HepG2 (cell line): ENCODE measurements around the gene PKD2L2. TPM values are rescaled to one million over a fixed set of nuclear protein-coding genes. Genes with fewer than 3 reads are reported as not detected.

Experiments used
- ATAC-seq: fragments of 200-7000 bp; cut with Tn5 transposase; 3 replicates; pipeline ENCODE4 v1.9.1; 2020; ENCODE audit warnings: mild to moderate bottlenecking, moderate library complexity
- BruUV-seq: library from RNA; stranded (reverse); fragments of 400-500 nt; replicated peaks from 2 replicates; lab custom pipeline; 2021; lab: Mats Ljungman, UMichigan
- CTCF ChIA-PET: fragments of 300-600 bp; formaldehyde crosslinking; extraction: SDS; loops from one replicate; lab custom pipeline; 2021; ENCODE audit warnings: low total read pairs, inconsistent platforms, low intra/inter-chr PET ratio; lab: Yijun Ruan, JAX
- POLR2A ChIA-PET: fragments of 350-600 bp; sonication (Branson Sonifier 250); formaldehyde crosslinking; loops from one replicate; lab custom pipeline; 2020; ENCODE audit warnings: antibody characterized with exemption, inconsistent platforms; lab: Yijun Ruan, JAX
- DNase-seq: peaks from one replicate; pipeline ENCODE4 v3.0.0-alpha.2; 2015; ENCODE audit warnings: low spot score
- FAIRE-seq: peaks from 3 replicates; lab custom pipeline; 2011; peaks lifted over from hg19 to GRCh38; lab: Jason Lieb, UNC
- H2AFZ ChIP-seq: one replicate; pipeline ENCODE4 v1.6.1; 2011; ENCODE audit warnings: low read length, inconsistent platforms
- H3K27ac ChIP-seq: fragments of 300-600 bp; 3 replicates; pipeline ENCODE4 v1.8.0; 2011; ENCODE audit warnings: mixed run types, mild to moderate bottlenecking, mixed read lengths, low read length, inconsistent platforms; ENCODE audit not compliant: insufficient read depth; ENCODE audit errors: extremely low read length
- H3K27me3 ChIP-seq, 2 experiments: fragments of 200-600 bp in 1 of 2; 2 replicates in 1 of 2; 3 replicates in 1 of 2; pipeline versions ENCODE4 v1.6.0 to v1.8.0; 2011; ENCODE audit warnings: low read length in 2 of 2, mild to moderate bottlenecking in 2 of 2, moderate library complexity in 2 of 2, inconsistent platforms in 1 of 2; ENCODE audit not compliant: insufficient read depth in 2 of 2, control insufficient read depth in 1 of 2
- H3K36me3 ChIP-seq, 2 experiments: fragments of 200-600 bp in 1 of 2; replicated peaks in 1 of 2; 2 replicates in 1 of 2; 3 replicates in 1 of 2; pipeline versions ENCODE4 v1.5.1 to v1.8.0; 2011; ENCODE audit warnings: low read length in 2 of 2, inconsistent platforms in 1 of 2; ENCODE audit not compliant: insufficient read depth in 2 of 2, control insufficient read depth in 1 of 2
- H3K4me1 ChIP-seq: 2 replicates; pipeline ENCODE4 v1.5.1; 2012; ENCODE audit warnings: low read length, inconsistent platforms; ENCODE audit not compliant: insufficient read depth
- H3K4me2 ChIP-seq: 2 replicates; pipeline ENCODE4 v1.6.0; 2011; ENCODE audit warnings: low read depth, low read length, inconsistent platforms
- H3K4me3 ChIP-seq, 3 experiments: fragments of 200-600 bp in 1 of 3; sonication (generic), shearing (Covaris generic) in 1 of 3; replicated peaks in 1 of 3; 2 replicates each; pipeline ENCODE4 v1.5.1; 2011 to 2016; ENCODE audit warnings: low read length in 3 of 3, inconsistent platforms in 2 of 3, low read depth in 2 of 3, mild to moderate bottlenecking in 2 of 3, control low read depth in 1 of 3, mixed read lengths in 1 of 3; ENCODE audit not compliant: insufficient read depth in 1 of 3
- H3K79me2 ChIP-seq: one replicate; pipeline ENCODE4 v1.6.1; 2011; ENCODE audit warnings: low read length, inconsistent platforms; ENCODE audit not compliant: insufficient read depth
- H3K9ac ChIP-seq: 2 replicates; pipeline ENCODE4 v1.6.0; 2011; ENCODE audit warnings: mild to moderate bottlenecking, low read depth, low read length, inconsistent platforms; ENCODE audit not compliant: insufficient read depth
- H3K9me3 ChIP-seq: 2 replicates; pipeline ENCODE4 v1.5.1; 2012; ENCODE audit warnings: mild to moderate bottlenecking, low read length
- H4K20me1 ChIP-seq: 2 replicates; pipeline ENCODE4 v1.6.0; 2011; ENCODE audit warnings: inconsistent platforms, mild to moderate bottlenecking, low read length, moderate library complexity; ENCODE audit not compliant: insufficient read depth
- ATF1 ChIP-seq: IDR thresholded peaks from 2 replicates; pipeline ENCODE4 v1.6.1; 2016; ENCODE audit warnings: mild to moderate bottlenecking, control low read depth
- ETV6 ChIP-seq: sonication (generic); formaldehyde crosslinking; conservative IDR thresholded peaks from 2 replicates; pipeline ENCODE4 v1.4.0; 2020; ENCODE audit warnings: missing genetic modification reagents
- FOSL2 ChIP-seq: sonication (generic); formaldehyde crosslinking; IDR thresholded peaks from 2 replicates; pipeline ENCODE4 v1.4.0; 2020; ENCODE audit warnings: missing genetic modification reagents
- FOXC1 ChIP-seq: sonication (generic); formaldehyde crosslinking; IDR thresholded peaks from 2 replicates; pipeline ENCODE4 v1.8.0; 2022; ENCODE audit warnings: mild to moderate bottlenecking, missing genetic modification reagents, borderline replicate concordance
- HDAC2 ChIP-seq: sonication (generic); formaldehyde crosslinking; IDR thresholded peaks from 2 replicates; pipeline ENCODE4 v1.4.0; 2020; ENCODE audit warnings: missing genetic modification reagents
- LBX2 ChIP-seq: sonication (generic); formaldehyde crosslinking; IDR thresholded peaks from 2 replicates; pipeline ENCODE4 v1.5.0; 2020; ENCODE audit warnings: missing genetic modification reagents, mild to moderate bottlenecking, borderline replicate concordance
- NR2C2 ChIP-seq: sonication (generic); formaldehyde crosslinking; IDR thresholded peaks from 2 replicates; pipeline ENCODE4 v1.4.0; 2020; ENCODE audit warnings: missing genetic modification reagents, mild to moderate bottlenecking, moderate library complexity, borderline replicate concordance
- NR2F6 ChIP-seq, 2 experiments: IDR thresholded peaks; 2 replicates each; pipeline ENCODE4 v1.6.1; 2016; ENCODE audit warnings: antibody characterized with exemption in 1 of 2, mild to moderate bottlenecking in 1 of 2
- TCF7 ChIP-seq: sonication (generic); IDR thresholded peaks from 2 replicates; pipeline ENCODE4 v1.6.1; 2016; ENCODE audit warnings: antibody characterized with exemption, low read depth
- ZBTB14 ChIP-seq: sonication (generic); formaldehyde crosslinking; IDR thresholded peaks from 2 replicates; pipeline ENCODE4 v1.4.0; 2020; ENCODE audit warnings: missing genetic modification reagents
- ZFAT ChIP-seq: sonication (generic); formaldehyde crosslinking; conservative IDR thresholded peaks from 2 replicates; pipeline ENCODE4 v1.8.1; 2023; ENCODE audit warnings: missing genetic modification reagents, inconsistent platforms
- ZFP90 ChIP-seq: sonication (generic); formaldehyde crosslinking; IDR thresholded peaks from 2 replicates; pipeline ENCODE4 v1.8.0; 2022; ENCODE audit warnings: missing genetic modification reagents, mild to moderate bottlenecking, inconsistent platforms, borderline replicate concordance
- ZNF232 ChIP-seq: sonication (generic); formaldehyde crosslinking; IDR thresholded peaks from 2 replicates; pipeline ENCODE4 v1.4.0; 2020; ENCODE audit warnings: missing genetic modification reagents, borderline replicate concordance
- ZNF629 ChIP-seq: sonication (generic); formaldehyde crosslinking; conservative IDR thresholded peaks from 2 replicates; pipeline ENCODE4 v1.5.0; 2020; ENCODE audit warnings: missing genetic modification reagents
- WGBS: methylation state at CpG from one replicate; pipeline ENCODE4 v1.1.6; 2017; ENCODE audit warnings: low lambda C conversion rate; 5-methylcytosine and 5-hydroxymethylcytosine counted together
- in situ Hi-C: cut with HindIII; loops from 2 replicates; pipeline ENCODE4 v1.10.0; 2017; ENCODE audit warnings: low pct_unique_long_range_greater_than_20kb; ENCODE audit not compliant: extremely low pct_ligation_motif_present
- intact Hi-C: fragments of 100-400 bp; cut with micrococcal nuclease; formaldehyde crosslinking; loops from one replicate; pipeline ENCODE4 v1.10.0; 2022; ENCODE audit not compliant: unreplicated experiment
- polyA plus RNA-seq, 8 experiments: library from polyadenylated mRNA; depleted of rRNA in 3 of 8; stranded (reverse) in 7 of 8; unstranded in 1 of 8; fragments of >200 nt; fragmentation: Illumina TruSeq in 4 of 8; extraction: Trizol in 4 of 8; gene quantifications; 2 replicates each; pipeline versions ENCODE4 v1.2.1 to v1.2.3, GENCODE V29; 2011 to 2016; ENCODE audit warnings: low read depth in 4 of 8, missing spikeins in 1 of 8, mixed read lengths in 1 of 8; ENCODE audit not compliant: insufficient read depth in 1 of 8
- total RNA-seq, 5 experiments: library from RNA; depleted of rRNA; stranded (reverse); fragments of >200 nt; fragmentation: Illumina TruSeq; extraction: Trizol; gene quantifications; 2 replicates each; pipeline ENCODE4 v1.2.3, GENCODE V29; 2016; ENCODE audit warnings: low read depth in 1 of 5
- TF ChIP-seq, protein P1 (sequence below): IDR thresholded peaks from 2 replicates; pipeline ENCODE4 v1.6.1; 2016; ENCODE audit warnings: low read depth, missing genetic modification reagents, missing compliant biosample characterization

PKD2L2 gene
- total and polyA plus RNA-seq, 2 of the 13 experiments (the other 11 are each of a cell fraction or from before 2014, with no cell fraction given), result not detected

- TF ChIP-seq NR2F6 (IDR thresholded peaks at IDR 0.05), result no peak
- no peak for TF ChIP-seq NR2F6 (CRISPR knock-in tag; IDR thresholded peaks at IDR 0.05)
These were observed 21.6 kb upstream of the PKD2L2 start, which contains the start of gene MYOT (continued) for GRCh38 chr5:137867664-137868063.

DNA sequence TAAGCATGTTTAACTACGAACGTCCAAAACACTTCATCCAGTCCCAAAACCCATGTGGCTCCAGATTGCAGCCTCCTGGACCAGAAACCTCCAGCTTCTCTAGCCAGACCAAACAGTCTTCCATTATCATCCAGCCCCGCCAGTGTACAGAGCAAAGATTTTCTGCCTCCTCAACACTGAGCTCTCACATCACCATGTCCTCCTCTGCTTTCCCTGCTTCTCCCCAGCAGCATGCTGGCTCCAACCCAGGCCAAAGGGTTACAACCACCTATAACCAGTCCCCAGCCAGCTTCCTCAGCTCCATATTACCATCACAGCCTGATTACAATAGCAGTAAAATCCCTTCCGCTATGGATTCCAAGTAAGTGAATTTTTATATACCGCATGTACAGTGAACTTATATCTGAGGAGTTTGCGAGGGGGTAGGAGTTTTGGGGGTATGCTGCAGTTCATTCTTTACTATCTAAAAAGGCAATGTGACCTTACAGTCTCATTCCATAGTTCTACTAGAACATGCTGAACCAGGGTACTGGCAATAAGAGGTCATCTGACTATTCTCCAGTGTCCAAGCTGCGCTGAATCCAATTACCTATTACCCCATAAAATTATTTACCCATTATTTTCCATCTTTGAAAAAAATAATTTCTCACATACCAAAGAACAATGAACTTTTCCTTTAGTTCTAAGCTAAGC lies 18.5 kb upstream of the PKD2L2 start:
- ChIA-PET POLR2A (no interaction called here), CTCF (no interaction called here)
- Histone ChIP-seq H3K36me3 (no peaks in the 10 kb centered on the region), H3K4me2 (no peak overlapping the region), H2AFZ (no peak overlapping the region), H3K27ac (no peak overlapping the region), H3K9me3 (no peaks in the 10 kb centered on the region), H4K20me1 (no peaks in the 10 kb centered on the region), H3K4me3 (no peak overlapping the region), H3K79me2 (no peaks in the 10 kb centered on the region), H3K9ac (no peak overlapping the region), H3K4me1 (no peaks in the 10 kb centered on the region), H3K27me3 (no peaks in the 10 kb centered on the region; a peak in 1 of 5 replicates)
- 47% methylated on average over 7 of the region's 7 CpGs for WGBS
- no peak for ATAC-seq
- no peak for DNase-seq
- no peak for FAIRE-seq
- in situ Hi-C loops (no loop called here), intact Hi-C loops (no loop called here)
- BruUV-seq, result no TSS peak
- TF ChIP-seq HDAC2 (CRISPR knock-in tag), result no peak
- TF ChIP-seq FOSL2 (CRISPR knock-in tag), result no peak
- no peak for TF ChIP-seq NR2C2 (CRISPR knock-in tag)
- TF ChIP-seq ETV6 (CRISPR knock-in tag), result no peak
- no peak for TF ChIP-seq ZFAT (CRISPR knock-in tag)
- TF ChIP-seq LBX2 (CRISPR knock-in tag), result no peak
- TF ChIP-seq, protein P1, sequence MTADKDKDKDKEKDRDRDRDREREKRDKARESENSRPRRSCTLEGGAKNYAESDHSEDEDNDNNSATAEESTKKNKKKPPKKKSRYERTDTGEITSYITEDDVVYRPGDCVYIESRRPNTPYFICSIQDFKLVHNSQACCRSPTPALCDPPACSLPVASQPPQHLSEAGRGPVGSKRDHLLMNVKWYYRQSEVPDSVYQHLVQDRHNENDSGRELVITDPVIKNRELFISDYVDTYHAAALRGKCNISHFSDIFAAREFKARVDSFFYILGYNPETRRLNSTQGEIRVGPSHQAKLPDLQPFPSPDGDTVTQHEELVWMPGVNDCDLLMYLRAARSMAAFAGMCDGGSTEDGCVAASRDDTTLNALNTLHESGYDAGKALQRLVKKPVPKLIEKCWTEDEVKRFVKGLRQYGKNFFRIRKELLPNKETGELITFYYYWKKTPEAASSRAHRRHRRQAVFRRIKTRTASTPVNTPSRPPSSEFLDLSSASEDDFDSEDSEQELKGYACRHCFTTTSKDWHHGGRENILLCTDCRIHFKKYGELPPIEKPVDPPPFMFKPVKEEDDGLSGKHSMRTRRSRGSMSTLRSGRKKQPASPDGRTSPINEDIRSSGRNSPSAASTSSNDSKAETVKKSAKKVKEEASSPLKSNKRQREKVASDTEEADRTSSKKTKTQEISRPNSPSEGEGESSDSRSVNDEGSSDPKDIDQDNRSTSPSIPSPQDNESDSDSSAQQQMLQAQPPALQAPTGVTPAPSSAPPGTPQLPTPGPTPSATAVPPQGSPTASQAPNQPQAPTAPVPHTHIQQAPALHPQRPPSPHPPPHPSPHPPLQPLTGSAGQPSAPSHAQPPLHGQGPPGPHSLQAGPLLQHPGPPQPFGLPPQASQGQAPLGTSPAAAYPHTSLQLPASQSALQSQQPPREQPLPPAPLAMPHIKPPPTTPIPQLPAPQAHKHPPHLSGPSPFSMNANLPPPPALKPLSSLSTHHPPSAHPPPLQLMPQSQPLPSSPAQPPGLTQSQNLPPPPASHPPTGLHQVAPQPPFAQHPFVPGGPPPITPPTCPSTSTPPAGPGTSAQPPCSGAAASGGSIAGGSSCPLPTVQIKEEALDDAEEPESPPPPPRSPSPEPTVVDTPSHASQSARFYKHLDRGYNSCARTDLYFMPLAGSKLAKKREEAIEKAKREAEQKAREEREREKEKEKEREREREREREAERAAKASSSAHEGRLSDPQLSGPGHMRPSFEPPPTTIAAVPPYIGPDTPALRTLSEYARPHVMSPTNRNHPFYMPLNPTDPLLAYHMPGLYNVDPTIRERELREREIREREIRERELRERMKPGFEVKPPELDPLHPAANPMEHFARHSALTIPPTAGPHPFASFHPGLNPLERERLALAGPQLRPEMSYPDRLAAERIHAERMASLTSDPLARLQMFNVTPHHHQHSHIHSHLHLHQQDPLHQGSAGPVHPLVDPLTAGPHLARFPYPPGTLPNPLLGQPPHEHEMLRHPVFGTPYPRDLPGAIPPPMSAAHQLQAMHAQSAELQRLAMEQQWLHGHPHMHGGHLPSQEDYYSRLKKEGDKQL (CRISPR knock-in tag), result no peak
- TF ChIP-seq ZNF629, result no peak
- TF ChIP-seq ATF1 (CRISPR knock-in tag), result no peak
- TF ChIP-seq TCF7, result no peak
- no peak for TF ChIP-seq ZFP90 (CRISPR knock-in tag)
- no peak for TF ChIP-seq ZBTB14 (CRISPR knock-in tag)
- TF ChIP-seq FOXC1, result no peak
- TF ChIP-seq ZNF232, result no peak
